ENCODE results near the gene RPUSD1. TPM values are rescaled to one million over a fixed set of nuclear protein-coding genes. Genes with fewer than 3 reads are reported as not detected.
A peak's percentile ranks its signal among the peaks of the same experiment; 100 is the strongest.

Gene RPUSD1
- total RNA-seq, 1 donor from 2014 or later, result 14.2 TPM

GRCh38 chr16:785563-786535, 2.3 kb downstream of the RPUSD1 start:
- TF ChIP-seq, protein P1, sequence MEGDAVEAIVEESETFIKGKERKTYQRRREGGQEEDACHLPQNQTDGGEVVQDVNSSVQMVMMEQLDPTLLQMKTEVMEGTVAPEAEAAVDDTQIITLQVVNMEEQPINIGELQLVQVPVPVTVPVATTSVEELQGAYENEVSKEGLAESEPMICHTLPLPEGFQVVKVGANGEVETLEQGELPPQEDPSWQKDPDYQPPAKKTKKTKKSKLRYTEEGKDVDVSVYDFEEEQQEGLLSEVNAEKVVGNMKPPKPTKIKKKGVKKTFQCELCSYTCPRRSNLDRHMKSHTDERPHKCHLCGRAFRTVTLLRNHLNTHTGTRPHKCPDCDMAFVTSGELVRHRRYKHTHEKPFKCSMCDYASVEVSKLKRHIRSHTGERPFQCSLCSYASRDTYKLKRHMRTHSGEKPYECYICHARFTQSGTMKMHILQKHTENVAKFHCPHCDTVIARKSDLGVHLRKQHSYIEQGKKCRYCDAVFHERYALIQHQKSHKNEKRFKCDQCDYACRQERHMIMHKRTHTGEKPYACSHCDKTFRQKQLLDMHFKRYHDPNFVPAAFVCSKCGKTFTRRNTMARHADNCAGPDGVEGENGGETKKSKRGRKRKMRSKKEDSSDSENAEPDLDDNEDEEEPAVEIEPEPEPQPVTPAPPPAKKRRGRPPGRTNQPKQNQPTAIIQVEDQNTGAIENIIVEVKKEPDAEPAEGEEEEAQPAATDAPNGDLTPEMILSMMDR (IDR thresholded peaks at IDR 0.05), result peak; percentile 74
- intact Hi-C loops (cut with DNase I), result loop anchor here (10.0 kb wide), 1 partner anchor 71 kb away; the partner anchor contains the start of gene METRN
- Histone ChIP-seq H3K36me3 (no peaks in the 10 kb centered on the region), H3K9me3 (no peaks in the 10 kb centered on the region), H3K27ac (no peak overlapping the region), H3K4me1 (peaks cover 10% of the 10 kb centered on the region), H3K4me3 (no peak overlapping the region), H3K27me3 (peaks cover 18% of the 10 kb centered on the region)
- ATAC-seq, result peak; percentile 54
- DNase-seq, result peak; percentile 89

- Histone ChIP-seq H3K36me3 (no peaks in the 10 kb centered on the region), H3K4me3 (no peak overlapping the region), H3K27me3 (peaks cover 21% of the 10 kb centered on the region), H3K4me1 (peaks cover 10% of the 10 kb centered on the region), H3K9me3 (no peaks in the 10 kb centered on the region), H3K27ac (no peak overlapping the region)
- no peak for DNase-seq
- intact Hi-C loops (cut with DNase I), result loop anchor here (10.0 kb wide), 1 partner anchor 70 kb away; the partner anchor contains the start of gene METRN
- no peak for ATAC-seq
- TF ChIP-seq, protein P1 (IDR thresholded peaks at IDR 0.05), result no peak
Measured at GRCh38 chr16:784431-784830, 3.8 kb downstream of the RPUSD1 start.

- ATAC-seq, result no peak
- Histone ChIP-seq H3K36me3 (no peaks in the 10 kb centered on the region), H3K4me1 (peaks cover 10% of the 10 kb centered on the region), H3K9me3 (no peaks in the 10 kb centered on the region), H3K27ac (no peak overlapping the region), H3K27me3 (peaks cover 26% of the 10 kb centered on the region), H3K4me3 (no peak overlapping the region)
- DNase-seq, result no peak
- intact Hi-C loops (cut with DNase I), result loop anchor here (10.0 kb wide), 1 partner anchor 69 kb away; the partner anchor contains the start of gene METRN
- TF ChIP-seq, protein P1 (IDR thresholded peaks at IDR 0.05), result no peak
Measured at GRCh38 chr16:783404-784161, 4.6 kb downstream of the RPUSD1 start.

DNA sequence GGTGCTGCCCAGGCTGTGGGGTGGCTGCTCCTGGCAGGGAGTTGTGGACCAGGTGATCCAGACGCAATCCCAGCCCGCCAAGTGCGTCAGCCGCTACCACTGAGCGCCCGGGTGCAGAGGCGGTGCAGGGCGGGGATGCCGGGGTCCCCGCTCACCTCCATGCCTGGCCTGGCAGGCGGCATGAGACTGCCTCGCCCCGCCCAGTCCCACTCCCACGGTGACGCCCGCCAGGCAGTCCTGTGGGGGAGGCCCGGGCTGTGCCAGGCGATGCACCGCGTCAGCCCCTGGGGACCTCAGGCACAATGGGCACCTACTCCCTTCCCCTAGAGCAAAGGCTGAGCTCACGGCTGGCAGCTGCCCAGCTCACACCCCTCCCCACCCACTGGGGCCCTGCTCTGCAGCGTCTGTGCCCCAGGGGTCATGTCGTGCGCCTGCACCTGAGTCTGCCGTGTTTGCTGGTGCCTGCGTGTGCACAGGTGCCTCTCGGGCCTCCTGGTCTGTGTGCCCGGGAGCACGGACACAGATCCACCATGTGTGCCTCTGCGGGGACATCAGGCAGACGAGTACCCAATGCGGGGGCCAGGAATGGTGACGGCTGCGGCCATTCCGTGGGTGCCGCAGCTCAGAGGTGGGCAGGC, 5.3 kb downstream of the RPUSD1 start:
- no peak for ATAC-seq
- Histone ChIP-seq H3K4me3 (no peak overlapping the region), H3K27ac (no peak overlapping the region), H3K4me1 (peaks cover 10% of the 10 kb centered on the region), H3K9me3 (no peaks in the 10 kb centered on the region), H3K27me3 (peaks cover 26% of the 10 kb centered on the region), H3K36me3 (no peaks in the 10 kb centered on the region)
- TF ChIP-seq, protein P1 (IDR thresholded peaks at IDR 0.05), result no peak
- DNase-seq, result no peak
- intact Hi-C loops (cut with DNase I), result loop anchor here (10.0 kb wide), 1 partner anchor 68 kb away; the partner anchor contains the start of gene METRN

GRCh38 chr16:782258-782657, 5.9 kb downstream of the RPUSD1 start:
- Histone ChIP-seq H3K4me3 (no peak overlapping the region), H3K27me3 (peaks cover 26% of the 10 kb centered on the region), H3K9me3 (no peaks in the 10 kb centered on the region), H3K36me3 (no peaks in the 10 kb centered on the region), H3K27ac (no peak overlapping the region), H3K4me1 (peaks cover 6% of the 10 kb centered on the region)
- ATAC-seq, result no peak
- intact Hi-C loops (cut with DNase I), result loop anchor here (10.0 kb wide), 1 partner anchor 67 kb away; the partner anchor contains the start of gene METRN
- no peak for DNase-seq
- TF ChIP-seq, protein P1 (IDR thresholded peaks at IDR 0.05), result no peak
